SJCRH30 (cell line): ENCODE results near the gene ZP1. TPM values are rescaled to one million over a fixed set of nuclear protein-coding genes. Genes with fewer than 3 reads are reported as not detected.

Source experiments
- DNase-seq, 2 experiments: peaks; one replicate each; pipeline ENCODE4 v3.0.0-alpha.2; 2015 to 2020
- H3K27ac ChIP-seq: fragments of 250-450 bp; sonication (Bioruptor Pico); 2 replicates; pipeline ENCODE4 v1.5.1; 2020; ENCODE audit warnings: mild to moderate bottlenecking, moderate library complexity
- H3K27me3 ChIP-seq: fragments of 250-450 bp; sonication (Bioruptor Pico); 2 replicates; pipeline ENCODE4 v1.5.1; 2020; ENCODE audit warnings: mild to moderate bottlenecking, moderate library complexity
- H3K36me3 ChIP-seq: fragments of 250-450 bp; sonication (Bioruptor Pico); 2 replicates; pipeline ENCODE4 v1.5.1; 2020; ENCODE audit warnings: mild to moderate bottlenecking, moderate library complexity
- H3K4me1 ChIP-seq: fragments of 250-450 bp; sonication (Bioruptor Pico); 2 replicates; pipeline ENCODE4 v1.5.1; 2020; ENCODE audit warnings: mild to moderate bottlenecking, moderate library complexity
- H3K4me3 ChIP-seq: fragments of 250-450 bp; sonication (Bioruptor Pico); 2 replicates; pipeline ENCODE4 v1.5.1; 2020; ENCODE audit warnings: mild to moderate bottlenecking, moderate library complexity
- H3K9me3 ChIP-seq: fragments of 250-450 bp; sonication (Bioruptor Pico); replicated peaks from 2 replicates; pipeline ENCODE4 v1.5.1; 2020; ENCODE audit warnings: mild to moderate bottlenecking, moderate library complexity
- total RNA-seq: library from RNA; depleted of rRNA; stranded (reverse); fragments of >200 nt; shearing (Covaris generic); gene quantifications from 2 replicates; pipeline ENCODE4 v1.2.3, GENCODE V29; 2014

ZP1 gene
- total RNA-seq, 1 experiment from 2014 or later = not detected

GRCh38 chr11:60840470-60841430 is 26.6 kb upstream of the ZP1 start:
- Histone ChIP-seq H3K27ac (peak overlapping the region; percentile 15; the same call in 1 of the 2 replicates), H3K36me3 (no peaks in the 10 kb centered on the region; the same call in 1 of the 2 replicates), H3K27me3 (no peaks in the 10 kb centered on the region), H3K9me3 (no peaks in the 10 kb centered on the region), H3K4me3 (no peak overlapping the region), H3K4me1 (peaks cover 22% of the 10 kb centered on the region)
- DNase-seq = peak; percentile 62 to 73

- peak; percentile 95 to 96 for DNase-seq
- no peaks in the 10 kb centered on the region for H3K27me3 ChIP-seq
These were observed 25.3 kb upstream of the ZP1 start, which contains the start of gene CCDC86 for GRCh38 chr11:60841797-60842667. Gene CCDC86, plus strand, starts transcription at chr11:60842113. Its CDS starts 12 bp downstream, at chr11:60842125.

GRCh38 chr11:60842668-60843600 is 24.4 kb upstream of the ZP1 start:
- H3K4me3 ChIP-seq = peak overlapping the region; percentile 83
- DNase-seq = no peak
- no peaks in the 10 kb centered on the region; the same call in 1 of the 2 replicates for H3K36me3 ChIP-seq
- H3K27ac ChIP-seq = peak overlapping the region; percentile 49
- H3K27me3 ChIP-seq = no peaks in the 10 kb centered on the region
- H3K9me3 ChIP-seq = no peaks in the 10 kb centered on the region
- peaks cover 22% of the 10 kb centered on the region for H3K4me1 ChIP-seq

More at GRCh38 chr11:60841797-60842667, 25.3 kb upstream of the ZP1 start, which contains the start of gene CCDC86:
- Histone ChIP-seq H3K27ac (peak within 1 kb of the TSS; percentile 49), H3K4me1 (peaks cover 22% of the 10 kb centered on the region), H3K36me3 (no peaks in the 10 kb centered on the region; the same call in 1 of the 2 replicates), H3K4me3 (peak within 1 kb of the TSS; percentile 83), H3K9me3 (no peaks in the 10 kb centered on the region)

- Histone ChIP-seq H3K4me3 (no peak overlapping the region), H3K9me3 (no peaks in the 10 kb centered on the region), H3K27me3 (no peaks in the 10 kb centered on the region), H3K36me3 (no peaks in the 10 kb centered on the region; the same call in 1 of the 2 replicates), H3K4me1 (peaks cover 18% of the 10 kb centered on the region), H3K27ac (no peak overlapping the region)
- no peak for DNase-seq
These were observed 23.1 kb upstream of the ZP1 start for GRCh38 chr11:60844045-60844869.

- Histone ChIP-seq H3K4me1 (peaks cover 18% of the 10 kb centered on the region), H3K27me3 (no peaks in the 10 kb centered on the region), H3K4me3 (no peak overlapping the region), H3K9me3 (no peaks in the 10 kb centered on the region), H3K36me3 (no peaks in the 10 kb centered on the region; the same call in 1 of the 2 replicates), H3K27ac (no peak overlapping the region)
- no peak for DNase-seq
These were observed 22.5 kb upstream of the ZP1 start for GRCh38 chr11:60844870-60845221.

- Histone ChIP-seq H3K27me3 (no peaks in the 10 kb centered on the region), H3K36me3 (no peaks in the 10 kb centered on the region; the same call in 1 of the 2 replicates), H3K27ac (no peak overlapping the region), H3K4me3 (no peak overlapping the region), H3K9me3 (no peaks in the 10 kb centered on the region), H3K4me1 (peaks cover 15% of the 10 kb centered on the region)
- DNase-seq = no peak
These were observed 22.0 kb upstream of the ZP1 start for GRCh38 chr11:60845338-60845737.

- peaks cover 9% of the 10 kb centered on the region; the same call in 1 of the 2 replicates for H3K36me3 ChIP-seq
- H3K27ac ChIP-seq = no peak overlapping the region
- H3K27me3 ChIP-seq = no peaks in the 10 kb centered on the region
- no peaks in the 10 kb centered on the region for H3K9me3 ChIP-seq
- H3K4me1 ChIP-seq = 0 out of 2 replicates have a peak, but pooled peaks cover 3% of the 10 kb centered on the region
- DNase-seq = no peak
- H3K4me3 ChIP-seq = no peak overlapping the region
These were observed 20.1 kb upstream of the ZP1 start for GRCh38 chr11:60847281-60847680.

- Histone ChIP-seq H3K9me3 (no peaks in the 10 kb centered on the region), H3K27me3 (no peaks in the 10 kb centered on the region), H3K4me1 (0 out of 2 replicates have a peak, but pooled peaks cover 3% of the 10 kb centered on the region), H3K4me3 (no peak overlapping the region), H3K36me3 (peaks cover 9% of the 10 kb centered on the region; the same call in 1 of the 2 replicates), H3K27ac (no peak overlapping the region)
- no peak for DNase-seq
These were observed 19.4 kb upstream of the ZP1 start for GRCh38 chr11:60847896-60848295.

- Histone ChIP-seq H3K4me1 (no peaks in the 10 kb centered on the region), H3K27ac (no peak overlapping the region), H3K36me3 (peaks cover 9% of the 10 kb centered on the region; the same call in 1 of the 2 replicates), H3K4me3 (no peak overlapping the region), H3K9me3 (no peaks in the 10 kb centered on the region), H3K27me3 (no peaks in the 10 kb centered on the region)
- no peak for DNase-seq
These were observed 18.6 kb upstream of the ZP1 start for GRCh38 chr11:60848714-60849151.

GRCh38 chr11:60849641-60850520 is 17.5 kb upstream of the ZP1 start:
- Histone ChIP-seq H3K27ac (no peak overlapping the region), H3K36me3 (peaks cover 9% of the 10 kb centered on the region; the same call in 1 of the 2 replicates), H3K4me1 (no peaks in the 10 kb centered on the region), H3K4me3 (no peak overlapping the region), H3K9me3 (no peaks in the 10 kb centered on the region), H3K27me3 (no peaks in the 10 kb centered on the region)
- DNase-seq = no peak

- Histone ChIP-seq H3K27ac (no peak overlapping the region), H3K27me3 (no peaks in the 10 kb centered on the region), H3K4me1 (no peaks in the 10 kb centered on the region), H3K36me3 (peaks cover 9% of the 10 kb centered on the region; the same call in 1 of the 2 replicates), H3K4me3 (no peak overlapping the region), H3K9me3 (no peaks in the 10 kb centered on the region)
- DNase-seq = no peak
These were observed 15.8 kb upstream of the ZP1 start for GRCh38 chr11:60851327-60852104.
